Left hindlimb (tissue), 1 donor: ENCODE results near the gene GNGT2.

Experiments
- DNase-seq: peaks from one replicate; pipeline ENCODE4 v3.0.0-alpha.2; 2018

The GNGT2 gene

GRCh38 chr17:49229076-49229804 lies 18.9 kb upstream of the GNGT2 start:
- DNase-seq, result no peak

GRCh38 chr17:49227436-49228261 lies 17.3 kb upstream of the GNGT2 start:
- DNase-seq, result peak; percentile 58

DNA sequence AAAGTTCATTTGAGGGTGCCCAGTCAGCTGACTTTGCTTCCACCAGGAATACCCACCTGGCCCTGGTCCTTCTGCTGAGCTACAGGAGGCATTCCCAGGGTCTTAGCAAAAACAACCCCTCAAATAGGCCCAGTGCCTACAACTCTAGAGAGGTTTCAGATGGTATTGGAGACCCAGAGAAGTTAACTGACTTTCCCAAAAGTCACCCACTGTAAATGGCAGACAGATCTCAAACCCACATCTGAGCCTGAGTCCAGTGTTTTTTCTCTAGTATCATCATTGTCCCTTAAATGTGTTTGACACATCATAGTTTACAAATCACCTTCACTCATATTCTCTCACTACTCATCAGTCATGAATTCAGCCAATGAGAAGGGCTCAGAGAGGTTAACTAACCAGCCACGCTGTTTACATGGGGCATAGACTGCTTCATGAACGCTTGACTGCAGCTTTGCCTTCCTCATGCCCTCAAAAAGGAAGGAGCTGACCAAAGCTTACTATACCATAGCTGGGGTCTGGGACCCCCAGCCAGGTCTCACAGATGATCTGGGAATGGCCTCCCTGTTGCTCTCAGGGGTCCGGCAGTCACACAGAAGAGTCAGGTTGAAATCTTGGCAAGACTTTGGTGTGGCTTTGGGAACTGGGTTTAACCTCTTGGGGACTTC lies 16.5 kb upstream of the GNGT2 start:
- no peak for DNase-seq

DNA sequence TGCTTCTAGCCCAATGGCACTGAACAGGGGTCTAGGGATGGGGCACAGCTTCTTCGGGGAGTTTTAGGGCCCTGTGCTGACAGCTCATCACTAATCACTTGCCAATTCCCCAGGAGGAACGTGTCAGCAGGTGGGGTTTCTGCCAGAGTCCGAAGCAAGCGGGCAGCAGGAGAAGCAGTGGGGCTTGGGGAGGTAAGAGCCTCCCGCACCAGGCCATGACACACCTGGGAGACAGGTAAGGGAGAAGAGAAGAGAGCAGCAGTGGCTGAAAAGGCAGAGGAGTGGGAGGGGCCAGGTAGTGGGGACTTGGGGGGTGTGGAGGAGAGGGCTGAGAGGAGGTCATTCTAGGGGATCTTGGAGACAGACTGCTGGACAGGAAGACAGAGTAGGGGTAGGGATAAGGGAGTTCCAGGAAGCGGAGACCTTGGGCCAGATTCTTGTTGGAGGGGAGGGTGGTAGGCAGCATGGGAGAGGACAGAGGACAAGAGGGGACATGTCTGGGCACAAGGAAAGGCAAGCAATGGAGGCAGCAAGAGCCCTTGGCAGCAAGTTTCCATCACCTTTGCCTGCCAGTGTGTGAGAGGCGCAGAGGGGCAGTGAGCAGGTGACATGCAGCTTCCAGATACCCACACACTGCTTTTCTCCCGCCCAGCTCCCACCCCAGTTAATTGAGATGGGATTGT lies 15.3 kb upstream of the GNGT2 start:
- DNase-seq, result no peak

DNA sequence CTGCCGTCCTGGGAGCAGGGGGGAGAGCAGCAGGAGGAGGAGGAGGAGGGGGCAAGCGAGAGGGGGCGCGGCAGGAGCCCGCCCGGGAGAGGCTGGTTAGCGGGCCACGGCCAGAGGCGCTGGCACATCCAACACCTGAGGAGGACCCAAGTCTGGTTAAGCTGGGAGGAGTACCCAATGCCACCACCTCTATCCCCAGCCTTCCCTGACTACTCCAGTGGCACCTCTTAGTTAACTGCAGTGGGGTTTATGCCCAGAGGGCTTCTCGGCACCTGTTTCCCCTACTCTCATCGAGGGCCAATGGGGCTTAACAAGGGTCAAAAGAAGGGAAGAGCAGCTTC lies 14.6 kb upstream of the GNGT2 start:
- DNase-seq, result no peak

GRCh38 chr17:49224198-49224996 lies 14.0 kb upstream of the GNGT2 start:
- DNase-seq, result no peak

DNA sequence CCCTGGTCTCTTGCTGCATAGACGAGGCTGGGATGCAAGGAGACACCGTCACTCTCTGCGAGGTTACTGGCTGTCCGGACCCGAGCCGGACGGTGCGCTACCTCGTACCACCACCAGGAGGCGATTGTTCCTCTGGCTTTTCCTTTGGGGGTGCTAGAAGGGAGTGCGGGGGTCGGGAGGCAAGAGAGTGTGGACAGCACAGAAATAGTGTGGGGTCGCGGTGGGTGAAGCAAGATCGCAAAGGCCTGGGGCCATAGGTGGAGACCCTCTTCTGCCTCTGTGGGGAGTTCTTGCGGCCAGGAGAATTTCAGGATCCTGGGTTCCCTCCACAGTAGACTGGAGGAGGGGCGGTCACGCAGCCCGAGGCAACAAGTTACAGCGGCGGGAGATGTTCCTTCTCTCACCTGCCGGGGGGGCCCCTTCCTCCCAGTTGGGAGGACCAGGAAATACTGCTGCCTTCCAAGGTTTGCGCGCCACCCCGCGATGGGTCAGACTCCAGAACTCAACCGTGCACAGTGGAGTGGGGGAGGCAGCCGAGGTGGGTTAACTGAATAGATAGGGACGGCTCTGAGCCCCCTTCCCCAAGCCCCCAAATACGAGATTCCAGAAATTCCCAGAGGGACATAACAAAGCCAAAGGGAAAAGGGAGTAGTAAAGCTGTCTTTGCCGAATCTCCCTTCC lies 13.3 kb upstream of the GNGT2 start:
- peak; percentile 60 for DNase-seq

- no peak for DNase-seq
These were observed 12.8 kb upstream of the GNGT2 start for GRCh38 chr17:49223168-49223516.

- peak; percentile 55 for DNase-seq
These were observed 9.6 kb upstream of the GNGT2 start for GRCh38 chr17:49219987-49220386.

- DNase-seq, result peak; percentile 51
These were observed 8.9 kb upstream of the GNGT2 start for GRCh38 chr17:49218941-49219913.

- DNase-seq, result peak; percentile 47
These were observed 7.5 kb upstream of the GNGT2 start for GRCh38 chr17:49217651-49218413.

- no peak for DNase-seq
These were observed 6.7 kb upstream of the GNGT2 start for GRCh38 chr17:49216953-49217650.

DNA sequence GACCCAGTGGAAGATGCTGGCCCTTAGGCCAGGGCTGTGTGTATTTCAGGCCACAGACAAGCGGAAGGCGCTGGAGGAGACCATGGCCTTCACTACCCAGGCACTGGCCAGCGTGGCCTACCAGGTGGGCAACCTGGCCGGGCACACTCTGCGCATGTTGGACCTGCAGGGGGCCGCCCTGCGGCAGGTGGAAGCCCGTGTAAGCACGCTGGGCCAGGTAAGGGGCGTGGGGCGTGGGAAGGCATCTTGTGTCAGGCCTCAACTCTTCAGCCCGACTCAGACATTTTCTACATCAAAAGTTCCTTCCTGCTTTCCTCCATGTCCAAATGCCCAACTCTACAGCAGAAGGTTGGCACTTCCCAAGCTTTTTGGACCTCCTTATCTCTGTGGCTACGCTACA lies 6.1 kb upstream of the GNGT2 start:
- DNase-seq, result no peak

DNA sequence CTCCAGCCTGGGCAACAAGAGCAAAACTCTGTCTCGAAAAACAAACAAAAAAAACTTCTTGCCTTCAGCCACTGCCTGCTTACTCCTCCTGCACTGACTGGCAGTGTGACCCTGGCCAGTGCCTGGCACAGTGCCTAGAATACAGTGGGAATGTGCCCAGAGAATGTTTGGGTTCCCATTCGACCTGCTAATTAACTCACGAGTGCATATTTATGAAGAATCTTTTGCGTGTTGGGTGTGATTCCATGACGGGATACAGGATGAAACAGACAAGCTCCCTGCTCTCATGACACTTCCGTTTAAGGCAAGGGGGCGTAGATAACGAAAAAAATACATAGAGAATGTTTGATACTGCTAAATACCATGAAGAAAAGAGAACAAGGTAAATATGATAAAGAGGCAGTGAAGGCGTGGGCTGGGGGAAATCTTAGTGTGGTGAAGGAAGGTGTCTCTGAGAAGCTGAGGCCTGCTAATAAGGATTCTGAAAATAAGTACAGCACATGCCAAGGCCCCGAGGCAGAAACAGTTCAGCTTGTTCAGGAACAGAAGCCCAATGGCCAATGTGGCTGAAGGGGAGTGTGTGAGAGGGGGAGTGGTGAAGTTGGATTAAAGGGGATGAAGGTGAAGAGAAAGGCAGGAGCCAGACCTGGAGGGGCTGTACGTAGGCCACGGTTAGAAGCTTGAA lies 4.4 kb upstream of the GNGT2 start:
- no peak for DNase-seq

DNA sequence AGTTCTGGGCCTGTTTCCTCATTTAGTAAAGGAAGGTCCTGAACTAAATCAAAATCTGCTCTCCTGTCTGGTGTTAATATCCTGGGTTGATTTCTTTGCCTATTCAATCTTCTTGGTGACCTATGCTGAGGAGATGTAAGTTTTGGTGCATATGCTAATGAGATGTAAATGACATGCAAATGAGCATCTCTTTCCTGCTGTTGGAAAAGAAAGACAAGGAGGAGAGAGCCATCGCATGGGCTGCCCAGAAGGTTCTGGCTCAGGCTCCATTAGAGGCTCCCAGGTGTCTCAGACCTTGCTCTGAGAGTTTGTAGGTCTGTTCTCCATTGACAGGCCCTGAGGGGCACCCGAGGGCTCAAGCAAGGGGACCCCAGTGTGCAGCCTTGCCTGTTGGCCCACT lies 3.5 kb upstream of the GNGT2 start:
- DNase-seq, result no peak

- DNase-seq, result no peak
These were observed 3.0 kb upstream of the GNGT2 start for GRCh38 chr17:49213399-49213798.

DNA sequence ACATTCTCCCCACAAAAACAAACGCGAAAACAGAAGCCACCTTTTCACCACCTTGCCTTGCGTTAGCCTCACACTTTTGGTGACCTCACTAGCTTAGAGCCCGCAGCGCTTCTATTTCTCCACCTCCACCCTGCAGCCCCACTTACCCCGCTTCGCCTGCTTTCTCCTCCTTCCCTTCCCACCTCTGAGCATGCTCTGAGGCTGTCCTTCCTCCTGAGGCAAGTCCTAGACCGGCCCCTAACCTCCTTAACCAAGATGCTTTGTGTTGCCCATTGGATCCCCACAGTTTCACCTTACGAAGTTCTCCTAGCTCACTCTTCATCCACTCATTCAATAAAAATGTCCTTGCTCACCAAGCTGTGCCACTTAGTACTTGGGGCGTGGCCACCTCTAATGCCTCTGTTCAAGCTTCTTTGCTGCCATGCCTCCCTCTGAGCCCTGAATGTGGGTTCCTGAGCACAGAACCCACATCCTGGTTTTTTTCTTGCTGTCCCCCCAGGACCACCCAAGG lies 1.3 kb downstream of the GNGT2 start:
- DNase-seq, result no peak

DNA sequence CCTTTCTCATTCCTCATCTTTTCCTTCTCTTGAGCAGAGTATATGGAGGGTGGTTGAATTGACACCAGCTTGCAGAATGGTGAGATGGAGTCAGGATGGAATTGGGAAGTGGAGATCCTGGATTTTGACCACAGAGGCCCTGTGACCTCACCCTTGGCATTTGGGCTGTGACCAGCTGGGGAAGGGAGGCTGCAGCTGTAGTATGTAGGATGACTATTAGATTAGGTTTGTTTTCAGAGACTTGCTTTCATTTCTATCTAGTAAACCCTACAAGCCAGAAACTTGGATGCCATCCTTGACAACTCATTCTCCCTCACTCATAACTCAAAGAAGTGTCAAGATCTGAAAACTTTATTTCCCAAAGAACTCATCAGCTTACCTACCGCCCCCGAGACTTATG lies 5.9 kb downstream of the GNGT2 start:
- no peak for DNase-seq
